GM21786 (cell line): Measurements from ENCODE around the gene ATP5ME.
"Not testable (repeated sequence)": the region's sequence is repeated elsewhere in the genome, so short reads cannot be mapped to it uniquely, and the experiment has no call there.

Experiments
- ATAC-seq: cut with Tn5 transposase; IDR thresholded peaks from one replicate; pipeline ENCODE4 v1.9.1; 2021; ENCODE audit not compliant: unreplicated experiment

Gene ATP5ME

GRCh38 chr4:671769-672168, 2.3 kb downstream of the ATP5ME start:
- ATAC-seq: no peak

GRCh38 chr4:669806-670559, 4.1 kb downstream of the ATP5ME start:
- ATAC-seq: not testable (repeated sequence)

GRCh38 chr4:668219-668618, 5.9 kb downstream of the ATP5ME start:
- not testable (repeated sequence) for ATAC-seq

GRCh38 chr4:667545-667925, 6.5 kb downstream of the ATP5ME start:
- no peak for ATAC-seq

GRCh38 chr4:666822-667544, 7.1 kb downstream of the ATP5ME start:
- ATAC-seq: no peak

GRCh38 chr4:666436-666810, 7.7 kb downstream of the ATP5ME start:
- ATAC-seq: no peak

- ATAC-seq: no peak
Observed at GRCh38 chr4:665751-666435, 8.2 kb downstream of the ATP5ME start.

GRCh38 chr4:665381-665750, 8.7 kb downstream of the ATP5ME start:
- no peak for ATAC-seq

GRCh38 chr4:664713-665231, 9.3 kb downstream of the ATP5ME start:
- no peak for ATAC-seq

GRCh38 chr4:663438-664428, 10.3 kb downstream of the ATP5ME start:
- ATAC-seq: peak; percentile 64

GRCh38 chr4:663046-663437, 11.0 kb downstream of the ATP5ME start:
- no peak for ATAC-seq

GRCh38 chr4:661881-662761, 12.0 kb downstream of the ATP5ME start:
- no peak for ATAC-seq

GRCh38 chr4:661231-661630, 12.8 kb downstream of the ATP5ME start:
- no peak for ATAC-seq

- ATAC-seq: no peak
Observed at GRCh38 chr4:660401-660800, 13.7 kb downstream of the ATP5ME start.

- ATAC-seq: no peak
Observed at GRCh38 chr4:659851-660250, 14.2 kb downstream of the ATP5ME start.

GRCh38 chr4:658681-659667, 15.1 kb downstream of the ATP5ME start:
- no peak for ATAC-seq

GRCh38 chr4:657834-658667, 16.0 kb downstream of the ATP5ME start:
- ATAC-seq: no peak
